ENCODE data around the gene KCNE1.

- TF ChIP-seq EZH2phosphoT487 (IDR thresholded peaks at IDR 0.05; ENCODE audit: low read length) (no peak), EZH2 (optimal IDR thresholded peaks at IDR 0.05; ENCODE audit: low read depth, low read length) (no peak)
- TF ChIP-seq, protein P1, sequence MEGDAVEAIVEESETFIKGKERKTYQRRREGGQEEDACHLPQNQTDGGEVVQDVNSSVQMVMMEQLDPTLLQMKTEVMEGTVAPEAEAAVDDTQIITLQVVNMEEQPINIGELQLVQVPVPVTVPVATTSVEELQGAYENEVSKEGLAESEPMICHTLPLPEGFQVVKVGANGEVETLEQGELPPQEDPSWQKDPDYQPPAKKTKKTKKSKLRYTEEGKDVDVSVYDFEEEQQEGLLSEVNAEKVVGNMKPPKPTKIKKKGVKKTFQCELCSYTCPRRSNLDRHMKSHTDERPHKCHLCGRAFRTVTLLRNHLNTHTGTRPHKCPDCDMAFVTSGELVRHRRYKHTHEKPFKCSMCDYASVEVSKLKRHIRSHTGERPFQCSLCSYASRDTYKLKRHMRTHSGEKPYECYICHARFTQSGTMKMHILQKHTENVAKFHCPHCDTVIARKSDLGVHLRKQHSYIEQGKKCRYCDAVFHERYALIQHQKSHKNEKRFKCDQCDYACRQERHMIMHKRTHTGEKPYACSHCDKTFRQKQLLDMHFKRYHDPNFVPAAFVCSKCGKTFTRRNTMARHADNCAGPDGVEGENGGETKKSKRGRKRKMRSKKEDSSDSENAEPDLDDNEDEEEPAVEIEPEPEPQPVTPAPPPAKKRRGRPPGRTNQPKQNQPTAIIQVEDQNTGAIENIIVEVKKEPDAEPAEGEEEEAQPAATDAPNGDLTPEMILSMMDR (IDR thresholded peaks at IDR 0.05; ENCODE audit: low read length) = peak; percentile 49
Observed at GRCh38 chr21:34509151-34509550, 2.9 kb downstream of the KCNE1 start.

All from MM.1S (cell line).